ENCODE data around the gene PNPLA6. TPM values are rescaled to one million over a fixed set of nuclear protein-coding genes. Genes with fewer than 3 reads are reported as not detected.

PNPLA6 gene
- total and polyA plus RNA-seq, 12 donors: 23.7 to 264 (median 111) TPM

DNA sequence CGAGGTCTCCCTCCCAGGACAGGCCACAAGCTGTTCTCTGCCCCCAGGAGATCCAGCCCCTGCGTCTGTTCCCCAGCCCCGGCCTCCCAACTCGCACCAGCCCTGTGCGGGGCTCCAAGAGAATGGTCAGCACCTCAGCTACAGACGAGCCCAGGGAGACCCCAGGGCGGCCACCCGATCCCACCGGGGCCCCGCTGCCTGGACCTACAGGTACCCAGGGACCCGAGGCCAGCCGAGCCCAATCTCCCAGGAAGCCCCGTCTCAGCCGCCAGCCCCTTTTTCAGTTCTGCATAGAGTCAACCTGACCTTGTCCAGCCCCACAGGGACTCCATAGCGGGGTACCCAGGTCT is 5.9 kb downstream of the PNPLA6 start:
- DNase-seq: peak in 1 of 7 donors; percentile 26

DNA sequence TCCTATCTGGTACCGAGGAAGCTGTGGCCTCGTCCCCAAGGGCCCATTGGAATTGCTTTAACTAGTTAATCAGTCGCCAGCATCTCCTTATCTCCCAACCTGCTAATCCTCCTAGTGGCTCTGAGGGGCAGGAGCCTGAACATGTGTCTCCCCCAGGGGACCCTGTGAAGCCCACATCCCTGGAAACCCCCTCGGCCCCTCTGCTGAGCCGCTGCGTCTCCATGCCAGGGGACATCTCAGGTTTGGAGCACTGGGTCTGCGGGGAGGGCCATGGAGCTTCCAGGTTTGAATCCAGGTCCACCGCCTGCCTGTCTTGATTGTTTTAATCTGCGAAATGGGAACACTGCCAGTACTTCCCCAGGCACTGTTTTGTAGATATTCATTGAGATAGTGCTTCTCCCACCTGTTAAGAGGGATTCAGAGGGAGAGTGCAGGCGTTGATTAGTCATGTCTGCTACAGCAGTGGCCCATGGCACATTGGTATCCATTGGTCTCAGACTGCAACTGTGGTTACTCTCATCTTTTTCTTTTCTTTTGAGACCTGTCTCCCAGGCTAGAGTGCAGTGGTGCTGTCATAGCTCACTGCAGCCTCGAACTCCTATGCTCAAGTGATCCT is 6.4 kb downstream of the PNPLA6 start:
- 95 to 99% (median 97%) methylated on average over 9 to 11 of the region's 11 CpGs for WGBS, 4 donors
- Histone ChIP-seq H3K4me3 (no peak overlapping the region), H3K4me1 (replicated peaks in 1 of 2) (no peaks in the 10 kb centered on the region), H3K36me3 (replicated peaks in 1 of 2) (peaks cover 0 to 59% of the 10 kb centered on the region in 2 donors), H3K27ac (no peak overlapping the region), H3K27me3 (no peaks in the 10 kb centered on the region), H3K9me3 (replicated peaks in 1 of 3) (no peaks in the 10 kb centered on the region)
- intact Hi-C loops (cut with DNase I): no loop called here
- DNase-seq: peak in 1 of 7 donors; percentile 15
- TF ChIP-seq, protein P1, sequence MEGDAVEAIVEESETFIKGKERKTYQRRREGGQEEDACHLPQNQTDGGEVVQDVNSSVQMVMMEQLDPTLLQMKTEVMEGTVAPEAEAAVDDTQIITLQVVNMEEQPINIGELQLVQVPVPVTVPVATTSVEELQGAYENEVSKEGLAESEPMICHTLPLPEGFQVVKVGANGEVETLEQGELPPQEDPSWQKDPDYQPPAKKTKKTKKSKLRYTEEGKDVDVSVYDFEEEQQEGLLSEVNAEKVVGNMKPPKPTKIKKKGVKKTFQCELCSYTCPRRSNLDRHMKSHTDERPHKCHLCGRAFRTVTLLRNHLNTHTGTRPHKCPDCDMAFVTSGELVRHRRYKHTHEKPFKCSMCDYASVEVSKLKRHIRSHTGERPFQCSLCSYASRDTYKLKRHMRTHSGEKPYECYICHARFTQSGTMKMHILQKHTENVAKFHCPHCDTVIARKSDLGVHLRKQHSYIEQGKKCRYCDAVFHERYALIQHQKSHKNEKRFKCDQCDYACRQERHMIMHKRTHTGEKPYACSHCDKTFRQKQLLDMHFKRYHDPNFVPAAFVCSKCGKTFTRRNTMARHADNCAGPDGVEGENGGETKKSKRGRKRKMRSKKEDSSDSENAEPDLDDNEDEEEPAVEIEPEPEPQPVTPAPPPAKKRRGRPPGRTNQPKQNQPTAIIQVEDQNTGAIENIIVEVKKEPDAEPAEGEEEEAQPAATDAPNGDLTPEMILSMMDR (IDR thresholded peaks at IDR 0.05): no peak
- no peak for TF ChIP-seq POLR2A (IDR thresholded peaks at IDR 0.05)

More for the DNA sequence above, 5.9 kb downstream of the PNPLA6 start:
- WGBS, 4 donors: 93 to 98% (median 95%) methylated on average over 5 to 15 of the region's 15 CpGs
- intact Hi-C loops (cut with DNase I): no loop called here
- no peak overlapping the region for H3K4me3 ChIP-seq
- no peaks in the 10 kb centered on the region for H3K9me3 ChIP-seq (replicated peaks in 1 of 3)
- no peaks in the 10 kb centered on the region for H3K27me3 ChIP-seq
- peaks cover 0 to 1% of the 10 kb centered on the region in 2 donors for H3K4me1 ChIP-seq (replicated peaks in 1 of 2)
- H3K27ac ChIP-seq: no peak overlapping the region
- peaks cover 0 to 59% of the 10 kb centered on the region in 2 donors for H3K36me3 ChIP-seq (replicated peaks in 1 of 2)
- TF ChIP-seq POLR2A (IDR thresholded peaks at IDR 0.05): no peak
- TF ChIP-seq, protein P1 (IDR thresholded peaks at IDR 0.05): no peak

DNA sequence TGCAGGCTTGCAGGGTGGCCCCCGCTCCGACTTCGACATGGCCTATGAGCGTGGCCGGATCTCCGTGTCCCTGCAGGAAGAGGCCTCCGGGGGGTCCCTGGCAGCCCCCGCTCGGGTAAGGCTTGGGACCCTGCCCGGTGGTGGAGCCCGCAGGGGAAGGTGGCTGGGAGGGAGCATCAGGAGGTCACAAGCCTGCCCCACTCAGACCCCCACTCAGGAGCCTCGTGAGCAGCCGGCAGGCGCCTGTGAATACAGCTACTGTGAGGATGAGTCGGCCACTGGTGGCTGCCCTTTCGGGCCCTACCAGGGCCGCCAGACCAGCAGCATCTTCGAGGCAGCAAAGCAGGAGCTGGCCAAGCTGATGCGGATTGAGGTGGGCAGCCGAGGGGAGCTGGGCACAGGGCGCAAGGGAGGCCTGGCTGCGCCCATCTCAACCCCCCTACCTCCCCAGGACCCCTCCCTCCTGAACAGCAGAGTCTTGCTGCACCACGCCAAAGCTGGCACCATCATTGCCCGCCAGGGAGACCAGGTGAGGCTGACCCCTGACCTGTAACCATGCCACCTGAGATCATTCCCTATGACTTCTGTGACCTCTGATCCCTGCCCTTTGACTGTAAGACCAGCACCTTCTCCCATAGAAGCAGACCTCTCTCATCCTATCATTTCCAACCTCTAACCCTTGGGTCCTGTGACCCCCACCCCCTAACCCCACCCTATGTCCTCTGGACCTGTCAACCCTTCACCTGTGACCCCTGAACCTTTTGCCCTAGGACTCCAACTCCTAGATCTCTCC is 7.2 kb downstream of the PNPLA6 start:
- Histone ChIP-seq H3K4me1 (replicated peaks in 1 of 2) (no peaks in the 10 kb centered on the region), H3K27me3 (no peaks in the 10 kb centered on the region), H3K9me3 (replicated peaks in 1 of 3) (no peaks in the 10 kb centered on the region), H3K36me3 (replicated peaks in 1 of 2) (peaks cover 0 to 57% of the 10 kb centered on the region in 2 donors), H3K27ac (peak overlapping the region in 2 of 5 donors; percentile 30 to 71), H3K4me3 (no peak overlapping the region)
- intact Hi-C loops (cut with DNase I): no loop called here
- 93 to 98% (median 97%) methylated on average over 6 to 24 of the region's 24 CpGs for WGBS, 4 donors
- DNase-seq: no peak
- TF ChIP-seq, protein P1 (IDR thresholded peaks at IDR 0.05): no peak

DNA sequence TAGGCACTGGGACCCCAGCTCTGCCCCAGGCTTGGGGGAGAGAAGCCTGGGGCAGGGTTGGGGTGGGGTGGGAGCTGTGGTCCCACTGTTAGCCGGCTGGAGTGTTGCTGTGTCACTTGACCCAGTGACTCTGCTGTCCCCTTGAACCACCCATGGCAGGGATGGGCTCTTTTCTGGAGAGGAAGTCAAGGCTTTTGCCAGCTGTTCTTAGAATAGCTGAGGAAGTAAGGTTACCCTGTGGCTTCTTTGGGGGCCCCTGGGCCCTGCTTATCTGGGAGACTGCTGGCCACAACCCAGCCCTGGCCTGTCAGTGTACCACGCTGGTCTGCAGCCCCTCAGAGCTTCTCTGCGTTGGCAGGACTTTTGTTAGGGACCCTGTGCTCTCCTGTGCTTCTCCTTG is 9.1 kb downstream of the PNPLA6 start:
- Histone ChIP-seq H3K36me3 (replicated peaks in 1 of 2) (peaks cover 0 to 41% of the 10 kb centered on the region in 2 donors), H3K27ac (peak overlapping the region in 3 of 5 donors; percentile 21 to 75 (median 44)), H3K27me3 (no peaks in the 10 kb centered on the region), H3K4me3 (no peak overlapping the region), H3K4me1 (replicated peaks in 1 of 2) (no peaks in the 10 kb centered on the region), H3K9me3 (replicated peaks in 1 of 3) (no peaks in the 10 kb centered on the region)
- WGBS, 4 donors: 69 to 86% (median 76%) methylated on average over 3 of the region's 3 CpGs
- TF ChIP-seq, protein P1 (IDR thresholded peaks at IDR 0.05): no peak
- no peak for TF ChIP-seq POLR2A (IDR thresholded peaks at IDR 0.05)
- peak in 3 of 7 donors; percentile 19 to 46 (median 29) for DNase-seq
- intact Hi-C loops (cut with DNase I): no loop called here
